GM21529 (cell line): Measurements from ENCODE around the gene USP48.
A peak's percentile ranks its signal among the peaks of the same experiment; 100 is the strongest.

ENCODE experiments used
- ATAC-seq: cut with Tn5 transposase; IDR thresholded peaks from one replicate; pipeline ENCODE4 v1.9.1; 2021; ENCODE audit not compliant: unreplicated experiment

USP48 gene

GRCh38 chr1:21669258-21670058, 113.5 kb downstream of the USP48 start, which contains the start of gene RAP1GAP:
TSS of gene RAP1GAP (minus strand) at chr1:21669357. CDS start at chr1:21620032, 49,325 bp downstream.
- ATAC-seq: no peak

GRCh38 chr1:21668951-21669257, 114.0 kb downstream of the USP48 start:
- no peak for ATAC-seq

DNA sequence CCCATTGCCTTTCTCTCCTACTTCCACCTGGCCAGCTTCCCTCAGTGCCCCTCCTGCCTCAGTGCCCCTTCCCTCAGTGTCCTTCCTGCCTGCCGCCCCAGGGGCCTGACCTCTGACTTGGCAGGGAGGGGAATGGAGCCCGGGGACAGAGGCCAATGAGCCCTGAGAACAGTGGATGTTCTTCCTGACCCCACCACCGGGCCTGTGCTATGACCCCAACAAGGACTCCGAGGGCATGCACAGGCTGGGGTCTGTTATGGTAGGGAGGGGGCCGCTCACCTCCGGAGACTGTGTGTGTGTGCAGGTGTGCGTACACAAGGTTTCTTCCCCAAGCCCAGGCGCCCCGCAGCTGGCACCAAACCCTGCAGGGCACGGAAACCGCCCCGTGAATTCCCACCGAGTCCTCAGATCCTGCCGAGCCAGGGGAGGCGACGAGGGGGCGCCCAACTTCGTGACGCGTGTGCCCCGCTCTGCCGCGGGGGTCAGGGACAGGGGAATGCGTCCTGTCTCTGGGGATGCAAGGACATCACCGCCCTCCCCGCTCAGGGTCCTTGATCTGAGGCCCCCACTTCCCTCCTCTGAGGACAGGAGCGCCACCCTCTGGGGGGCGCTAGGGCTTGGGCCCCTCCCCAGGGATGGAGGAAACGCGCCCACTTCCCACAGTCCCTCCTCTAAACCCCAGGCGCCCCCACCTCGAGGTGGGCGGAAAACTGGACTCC, 114.6 kb downstream of the USP48 start:
- ATAC-seq: no peak

DNA sequence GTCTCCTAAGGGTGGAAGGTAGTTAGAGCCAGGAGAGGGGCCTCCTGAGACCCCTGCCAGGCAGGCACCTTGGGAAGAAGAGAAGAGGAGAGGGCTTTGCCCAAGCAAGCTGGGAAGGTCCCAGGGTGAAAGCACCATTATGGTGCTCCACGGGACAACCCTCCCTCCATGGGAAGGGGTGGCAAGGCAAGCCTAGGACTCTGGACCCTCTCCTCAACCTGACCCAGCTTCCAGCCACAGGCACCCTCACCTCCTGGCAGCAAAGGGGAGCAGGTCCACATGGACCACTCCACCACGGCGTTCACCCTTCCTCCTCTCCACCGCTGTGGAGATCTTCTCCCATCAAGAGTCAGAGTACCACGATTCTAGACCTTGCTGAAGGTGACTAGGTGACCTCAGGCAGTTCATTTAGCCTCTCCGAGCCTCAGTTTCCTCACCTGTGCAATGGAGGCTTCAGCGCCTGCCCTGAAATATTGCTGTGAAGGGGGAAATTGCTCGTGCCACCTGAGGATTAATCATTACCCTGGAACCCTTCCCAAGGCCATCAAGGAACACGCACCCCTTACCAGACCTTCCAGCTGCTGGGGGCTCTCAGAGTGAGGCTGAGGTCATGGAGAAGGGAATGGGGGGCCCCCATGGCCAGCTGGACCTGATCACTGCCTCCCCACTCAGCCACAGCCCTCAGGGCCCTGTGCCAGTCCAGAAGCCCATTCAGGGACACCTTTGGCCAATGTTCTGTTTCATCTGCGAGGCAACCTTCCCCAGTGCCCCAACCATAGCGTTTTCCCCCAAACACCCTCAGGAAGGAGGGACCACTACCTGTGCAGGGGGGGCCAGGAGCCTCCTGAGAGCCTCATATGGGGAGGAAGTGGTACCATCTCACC, 115.4 kb downstream of the USP48 start:
- ATAC-seq: no peak

DNA sequence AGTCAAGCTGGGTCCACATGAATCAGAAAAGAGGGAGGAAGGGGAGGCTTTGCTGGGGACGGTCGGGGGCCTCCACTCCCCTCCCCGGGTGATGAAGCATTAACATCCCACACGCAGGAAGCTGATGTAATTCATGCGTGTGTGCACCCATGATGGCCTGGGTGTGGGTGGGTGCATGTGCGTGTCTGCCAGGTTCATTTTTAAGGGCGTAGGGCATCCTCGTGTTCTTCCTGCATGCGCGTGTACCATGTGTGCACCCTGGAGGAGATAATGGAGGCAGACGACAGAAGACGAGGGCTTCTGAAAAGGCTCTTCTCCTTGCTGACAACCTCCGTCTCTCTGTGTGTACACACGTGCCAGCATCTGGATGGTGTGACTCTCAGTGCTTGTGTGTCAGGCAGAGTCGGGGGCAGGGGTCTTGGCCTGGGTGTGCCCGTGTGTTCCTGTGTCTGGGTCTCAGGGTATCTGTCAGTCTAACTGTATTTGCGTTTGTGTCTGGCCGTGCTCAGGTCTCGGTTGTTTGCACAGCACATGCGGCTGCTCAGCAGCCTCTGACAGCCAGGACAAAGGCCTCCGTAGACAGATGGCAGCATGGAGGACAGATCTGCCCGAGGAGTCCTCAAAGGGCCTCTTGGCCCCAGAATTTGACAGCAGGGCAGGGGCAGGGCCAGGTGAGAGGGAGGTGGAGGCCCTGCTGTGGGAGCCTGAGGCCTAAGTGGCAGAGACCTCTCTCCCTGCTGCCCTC, 116.2 kb downstream of the USP48 start:
- ATAC-seq: no peak

- no peak for ATAC-seq
Observed at GRCh38 chr1:21665711-21666575, 117.0 kb downstream of the USP48 start.

DNA sequence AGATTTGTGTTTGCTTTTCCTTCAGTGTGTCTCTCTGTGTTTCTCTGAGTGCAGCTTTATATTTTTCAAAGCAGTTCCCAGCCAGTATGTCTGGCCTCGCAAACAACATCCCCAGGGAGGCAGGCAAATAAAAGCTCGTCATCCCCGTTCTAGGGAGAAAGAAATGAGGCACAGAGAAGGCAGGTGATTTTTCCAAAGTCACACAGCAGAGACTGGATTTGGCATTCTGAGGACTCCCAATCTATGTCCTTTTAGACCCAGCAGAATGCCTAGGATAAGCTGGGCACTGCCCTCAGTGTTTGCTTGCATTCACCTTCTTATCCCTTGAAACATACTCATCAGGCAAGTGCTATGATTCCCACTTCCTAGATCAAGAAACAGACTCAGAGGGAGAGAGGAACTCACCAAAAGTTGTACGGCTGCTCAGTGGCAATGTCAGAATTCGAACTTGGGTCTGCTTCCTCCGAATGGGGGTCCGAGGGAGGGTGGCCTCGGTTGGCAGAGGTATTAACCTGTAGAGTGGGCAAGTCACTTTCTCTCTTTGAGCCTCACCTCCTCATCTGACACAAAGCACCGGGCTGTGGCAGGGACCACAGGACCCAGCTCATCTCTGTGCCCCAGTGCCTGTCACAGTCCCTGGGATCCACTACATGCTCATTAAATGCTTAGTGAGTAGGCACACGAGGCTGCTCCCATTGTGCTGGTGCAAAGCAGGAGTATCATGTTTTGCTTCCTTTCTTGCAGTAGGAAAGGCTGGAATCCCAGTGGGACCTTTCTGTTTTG, 118.0 kb downstream of the USP48 start:
- no peak for ATAC-seq

DNA sequence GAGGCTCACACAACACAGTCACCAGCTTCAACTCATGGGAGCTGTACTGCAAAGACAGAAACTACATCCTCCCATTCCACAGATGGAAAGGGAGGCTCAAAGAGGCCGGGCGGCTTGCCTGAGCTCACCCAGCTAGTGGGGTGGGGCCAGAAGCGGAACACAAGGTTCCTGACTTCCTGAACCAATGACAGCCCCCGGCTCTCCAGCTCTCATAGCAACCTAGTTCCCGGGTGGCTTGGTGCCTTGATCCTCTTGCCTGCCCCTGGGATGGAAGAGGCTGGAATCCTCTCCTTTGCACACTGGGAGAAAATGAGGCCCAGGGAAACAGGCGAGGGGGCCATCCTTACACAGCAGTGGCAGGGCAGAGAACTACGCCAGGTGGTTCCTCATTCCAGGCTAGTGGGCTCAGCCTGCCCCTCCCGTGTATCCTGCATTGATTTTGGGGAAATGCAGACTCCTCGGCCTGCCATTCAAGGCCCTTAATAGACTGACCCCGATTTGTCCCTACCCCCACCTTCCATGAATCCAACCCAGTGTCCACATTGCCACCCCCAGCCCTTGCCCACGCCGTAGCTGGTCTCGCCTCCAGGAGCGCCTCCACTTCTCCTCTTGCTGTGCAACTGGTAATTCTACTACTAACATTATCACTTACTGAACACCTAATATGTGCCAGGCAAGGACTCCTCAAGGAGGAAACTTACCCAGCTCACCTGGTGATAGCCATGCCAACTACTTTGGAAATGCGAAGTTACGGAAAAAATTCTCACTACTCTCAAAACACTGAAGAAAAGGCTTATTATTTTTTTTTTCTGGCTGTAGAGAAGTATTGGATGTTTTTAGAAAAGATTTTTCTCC, 118.8 kb downstream of the USP48 start:
- no peak for ATAC-seq

GRCh38 chr1:21663248-21663950, 119.5 kb downstream of the USP48 start:
- no peak for ATAC-seq

DNA sequence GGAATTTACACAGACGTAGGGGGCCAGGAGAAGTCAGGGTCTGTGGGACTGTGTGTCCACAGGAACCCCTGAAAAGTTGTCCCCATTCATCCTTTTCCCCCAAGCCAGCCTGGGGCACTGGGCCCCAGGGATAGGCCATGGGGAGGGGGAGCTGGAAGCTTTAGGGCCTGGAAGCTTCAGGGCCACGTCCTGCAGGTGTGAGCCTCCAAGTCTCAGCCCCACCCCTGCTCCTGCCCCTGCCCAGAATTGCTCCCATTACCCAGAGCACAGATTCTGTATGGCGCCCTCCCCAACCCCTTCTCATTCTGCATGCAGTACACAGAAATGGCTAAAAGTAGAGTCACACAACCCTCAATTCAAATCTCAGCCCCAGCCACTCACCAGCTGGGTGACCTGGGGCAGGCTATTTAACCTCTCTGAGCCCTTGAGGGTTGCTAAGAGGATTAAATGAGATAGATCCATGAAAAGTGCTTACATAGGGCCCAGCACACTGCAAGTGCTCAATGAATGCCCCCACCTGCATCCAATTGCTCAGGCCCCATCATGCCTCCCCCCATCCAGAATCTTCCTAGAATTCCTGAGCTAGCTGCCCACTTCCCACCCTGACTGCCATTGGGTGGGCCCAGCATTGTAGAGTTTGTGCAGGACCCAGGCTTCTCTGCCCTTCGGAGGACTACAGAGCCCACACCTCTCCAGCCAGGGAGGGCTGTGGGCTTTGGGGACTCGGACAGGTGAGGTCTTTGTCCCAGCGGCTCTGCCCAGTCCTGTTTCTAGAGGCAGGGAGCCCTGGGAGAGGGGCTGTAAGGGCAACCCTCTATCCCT, 120.3 kb downstream of the USP48 start:
- no peak for ATAC-seq

DNA sequence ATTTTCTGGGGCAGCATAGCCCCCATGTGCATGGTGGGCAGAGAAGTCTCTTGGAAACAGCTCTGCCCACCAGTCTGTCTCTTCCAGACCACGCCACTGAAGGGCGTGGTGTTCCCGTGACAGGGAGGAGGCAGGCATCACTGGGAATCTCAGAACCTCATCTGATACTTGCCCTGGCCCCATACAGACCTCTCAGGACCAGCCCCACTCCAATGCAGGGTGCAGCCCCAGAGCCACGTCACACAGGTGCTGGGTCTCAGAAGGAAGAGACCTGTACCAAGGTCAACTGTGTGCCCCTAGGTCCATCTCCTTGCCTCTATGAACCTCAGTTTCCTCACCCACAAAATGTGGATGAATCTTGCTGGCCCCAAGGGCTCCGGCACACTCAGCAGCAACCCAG, 121.1 kb downstream of the USP48 start:
- no peak for ATAC-seq

DNA sequence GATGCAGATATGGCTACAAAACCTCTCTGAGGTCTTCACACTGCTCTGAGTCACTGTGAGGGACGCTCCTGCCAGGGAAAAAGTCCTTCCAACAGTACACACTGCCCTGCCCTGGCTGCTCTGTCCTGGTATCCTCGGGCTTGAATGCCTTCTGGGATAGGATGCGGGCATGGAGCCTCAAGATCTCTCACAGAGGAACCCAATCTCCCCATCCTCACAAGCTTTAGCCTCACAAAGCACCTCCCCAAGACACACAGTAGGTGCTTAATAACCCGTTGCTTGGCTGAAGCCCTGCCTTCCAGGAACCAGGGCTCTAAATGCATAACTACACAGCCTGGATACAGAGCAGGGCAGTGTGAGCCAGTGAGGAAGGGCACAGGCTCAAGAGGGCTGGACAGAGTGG, 123.0 kb downstream of the USP48 start:
- ATAC-seq: no peak

DNA sequence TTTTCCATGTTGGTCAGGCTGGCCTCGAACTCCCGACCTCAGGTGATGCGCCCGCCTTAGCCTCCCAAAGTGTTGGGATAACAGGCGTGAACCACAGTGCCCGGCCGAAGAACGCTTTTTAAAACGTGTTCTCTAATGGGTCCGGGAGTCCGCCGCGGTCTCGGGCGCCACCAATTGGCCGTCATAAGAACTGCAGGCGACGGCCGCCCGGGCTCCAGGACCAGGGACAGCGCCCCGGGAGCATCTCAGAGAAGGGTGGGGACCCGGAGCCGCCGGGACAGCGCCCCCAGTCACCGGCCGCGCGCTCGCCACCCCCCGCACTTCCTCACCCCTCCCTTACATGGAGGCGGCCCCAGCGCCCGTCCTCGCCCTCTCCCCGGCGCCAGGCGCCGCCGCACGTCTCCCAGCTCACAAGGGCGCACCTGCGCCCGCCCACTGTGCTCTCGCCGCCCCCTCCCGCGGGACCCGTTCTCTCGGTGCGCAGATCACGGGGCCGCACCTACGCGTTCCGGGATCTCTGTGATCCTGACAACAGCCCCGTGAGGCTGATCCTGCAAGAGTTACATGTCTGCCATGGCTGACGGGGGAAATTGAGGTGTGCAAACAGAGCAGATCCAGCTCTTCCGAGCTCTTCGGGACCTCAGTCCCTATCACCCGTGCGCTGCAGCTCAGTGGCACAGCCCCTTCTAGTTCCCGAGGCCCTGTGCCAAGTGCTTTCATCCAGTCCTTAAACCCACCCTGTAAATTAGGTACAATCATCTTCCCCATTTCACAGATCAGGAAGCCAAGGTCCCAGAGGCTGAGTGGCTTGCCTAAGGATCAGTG, 123.6 kb downstream of the USP48 start:
- peak; percentile 48 for ATAC-seq

- no peak for ATAC-seq
Observed at GRCh38 chr1:21657456-21658190, 125.3 kb downstream of the USP48 start.

DNA sequence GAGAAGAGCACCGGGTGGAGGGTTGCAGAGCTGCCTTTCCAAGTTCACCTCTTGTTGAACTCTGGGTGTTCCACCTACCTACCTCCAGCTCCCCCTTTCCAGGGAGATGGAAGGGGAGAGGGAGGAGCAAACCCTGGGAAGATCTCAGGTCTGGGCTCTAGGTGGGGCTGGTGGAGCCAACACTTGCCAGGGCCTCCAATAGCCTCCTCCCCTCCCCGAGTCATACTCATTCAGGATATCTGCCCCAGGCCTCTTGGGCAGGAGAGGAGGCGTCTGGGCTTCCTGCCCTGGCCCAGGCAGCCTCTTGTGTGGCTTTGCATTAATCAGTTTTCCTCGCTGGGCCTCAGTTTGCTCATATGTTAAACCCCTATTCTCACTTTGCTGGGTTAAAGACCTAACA, 127.2 kb downstream of the USP48 start:
- ATAC-seq: no peak
